SK-N-SH treated with all-trans-retinoic acid at 6 μM for 48 hours (cell line): ENCODE measurements around the gene C11orf91.

Source experiments
- CSDC2 ChIP-seq: fragments of 250-450 bp; sonication (Bioruptor Pico); IDR thresholded peaks from 2 replicates; pipeline ENCODE4 v1.5.0; 2020; ENCODE audit warnings: mild to moderate bottlenecking, moderate library complexity
- TCF4 ChIP-seq: fragments of 250-450 bp; sonication (Bioruptor Pico); IDR thresholded peaks from 2 replicates; pipeline ENCODE4 v1.8.0; 2021; ENCODE audit warnings: mild to moderate bottlenecking, moderate library complexity, borderline replicate concordance
- ZC3H10 ChIP-seq: fragments of 250-450 bp; sonication (Bioruptor Pico); IDR thresholded peaks from 2 replicates; pipeline ENCODE4 v1.5.1; 2021; ENCODE audit warnings: mild to moderate bottlenecking, moderate library complexity
- ZNF8 ChIP-seq: fragments of 450-650 bp; formaldehyde crosslinking; IDR thresholded peaks from 2 replicates; pipeline ENCODE4 v1.5.0; 2020; ENCODE audit warnings: mild to moderate bottlenecking, moderate library complexity
- TF ChIP-seq, protein P1 (sequence below): fragments of 250-450 bp; sonication (Bioruptor Pico); IDR thresholded peaks from 2 replicates; pipeline ENCODE4 v1.5.0; 2020; ENCODE audit warnings: mild to moderate bottlenecking, moderate library complexity

DNA sequence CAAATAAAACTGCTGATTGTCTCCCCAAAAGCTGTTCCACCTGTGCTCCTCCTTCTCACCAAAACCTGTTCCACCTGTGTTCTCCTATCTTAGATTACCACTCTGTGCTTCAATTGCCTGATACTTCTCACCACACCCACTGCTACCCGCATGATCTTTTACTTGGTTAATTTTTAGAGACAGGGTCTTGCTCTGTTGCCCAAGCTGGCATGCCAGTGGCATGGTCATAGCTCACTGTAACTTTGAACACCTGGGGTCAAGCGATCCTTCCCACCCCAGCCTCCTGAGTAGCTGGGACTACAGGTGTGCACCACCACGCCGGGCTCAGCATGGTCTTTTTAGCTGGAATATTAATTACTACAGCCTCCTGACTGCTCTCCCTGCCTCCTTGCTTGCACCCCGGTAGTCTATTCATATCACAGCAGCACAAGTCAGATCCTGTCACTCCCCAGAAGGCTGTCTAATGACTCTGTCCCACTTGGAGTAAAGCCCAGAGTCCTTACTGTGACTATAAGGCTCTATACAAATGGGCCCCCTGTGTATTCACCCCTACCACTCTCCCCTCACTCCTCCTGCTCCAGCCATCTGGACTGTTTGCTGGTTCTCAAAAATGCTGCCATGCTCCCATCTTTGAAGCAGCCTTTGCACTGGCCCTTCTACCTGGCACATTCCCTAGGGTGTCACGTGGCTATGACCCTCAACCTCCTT is 3.5 kb downstream of the C11orf91 start:
- TF ChIP-seq ZNF8 (CRISPR knock-in tag) = no peak
- TF ChIP-seq, protein P1, sequence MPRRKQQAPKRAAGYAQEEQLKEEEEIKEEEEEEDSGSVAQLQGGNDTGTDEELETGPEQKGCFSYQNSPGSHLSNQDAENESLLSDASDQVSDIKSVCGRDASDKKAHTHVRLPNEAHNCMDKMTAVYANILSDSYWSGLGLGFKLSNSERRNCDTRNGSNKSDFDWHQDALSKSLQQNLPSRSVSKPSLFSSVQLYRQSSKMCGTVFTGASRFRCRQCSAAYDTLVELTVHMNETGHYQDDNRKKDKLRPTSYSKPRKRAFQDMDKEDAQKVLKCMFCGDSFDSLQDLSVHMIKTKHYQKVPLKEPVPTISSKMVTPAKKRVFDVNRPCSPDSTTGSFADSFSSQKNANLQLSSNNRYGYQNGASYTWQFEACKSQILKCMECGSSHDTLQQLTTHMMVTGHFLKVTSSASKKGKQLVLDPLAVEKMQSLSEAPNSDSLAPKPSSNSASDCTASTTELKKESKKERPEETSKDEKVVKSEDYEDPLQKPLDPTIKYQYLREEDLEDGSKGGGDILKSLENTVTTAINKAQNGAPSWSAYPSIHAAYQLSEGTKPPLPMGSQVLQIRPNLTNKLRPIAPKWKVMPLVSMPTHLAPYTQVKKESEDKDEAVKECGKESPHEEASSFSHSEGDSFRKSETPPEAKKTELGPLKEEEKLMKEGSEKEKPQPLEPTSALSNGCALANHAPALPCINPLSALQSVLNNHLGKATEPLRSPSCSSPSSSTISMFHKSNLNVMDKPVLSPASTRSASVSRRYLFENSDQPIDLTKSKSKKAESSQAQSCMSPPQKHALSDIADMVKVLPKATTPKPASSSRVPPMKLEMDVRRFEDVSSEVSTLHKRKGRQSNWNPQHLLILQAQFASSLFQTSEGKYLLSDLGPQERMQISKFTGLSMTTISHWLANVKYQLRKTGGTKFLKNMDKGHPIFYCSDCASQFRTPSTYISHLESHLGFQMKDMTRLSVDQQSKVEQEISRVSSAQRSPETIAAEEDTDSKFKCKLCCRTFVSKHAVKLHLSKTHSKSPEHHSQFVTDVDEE = no peak
- TF ChIP-seq TCF4 (CRISPR knock-in tag) = no peak
- TF ChIP-seq CSDC2 (CRISPR knock-in tag) = no peak
- TF ChIP-seq ZC3H10 = no peak
